NB4 (cell line): ENCODE data around the gene RPN1.

Source experiments
- POLR2A ChIP-seq: IDR thresholded peaks from 2 replicates; pipeline ENCODE4 v1.6.1; 2011; ENCODE audit warnings: mild to moderate bottlenecking; ENCODE audit not compliant: insufficient read length; ENCODE audit errors: extremely low read depth
- TF ChIP-seq, protein P1 (sequence below): IDR thresholded peaks from one replicate; pipeline ENCODE4 v1.5.1; 2012; ENCODE audit warnings: low read depth, low read length

DNA sequence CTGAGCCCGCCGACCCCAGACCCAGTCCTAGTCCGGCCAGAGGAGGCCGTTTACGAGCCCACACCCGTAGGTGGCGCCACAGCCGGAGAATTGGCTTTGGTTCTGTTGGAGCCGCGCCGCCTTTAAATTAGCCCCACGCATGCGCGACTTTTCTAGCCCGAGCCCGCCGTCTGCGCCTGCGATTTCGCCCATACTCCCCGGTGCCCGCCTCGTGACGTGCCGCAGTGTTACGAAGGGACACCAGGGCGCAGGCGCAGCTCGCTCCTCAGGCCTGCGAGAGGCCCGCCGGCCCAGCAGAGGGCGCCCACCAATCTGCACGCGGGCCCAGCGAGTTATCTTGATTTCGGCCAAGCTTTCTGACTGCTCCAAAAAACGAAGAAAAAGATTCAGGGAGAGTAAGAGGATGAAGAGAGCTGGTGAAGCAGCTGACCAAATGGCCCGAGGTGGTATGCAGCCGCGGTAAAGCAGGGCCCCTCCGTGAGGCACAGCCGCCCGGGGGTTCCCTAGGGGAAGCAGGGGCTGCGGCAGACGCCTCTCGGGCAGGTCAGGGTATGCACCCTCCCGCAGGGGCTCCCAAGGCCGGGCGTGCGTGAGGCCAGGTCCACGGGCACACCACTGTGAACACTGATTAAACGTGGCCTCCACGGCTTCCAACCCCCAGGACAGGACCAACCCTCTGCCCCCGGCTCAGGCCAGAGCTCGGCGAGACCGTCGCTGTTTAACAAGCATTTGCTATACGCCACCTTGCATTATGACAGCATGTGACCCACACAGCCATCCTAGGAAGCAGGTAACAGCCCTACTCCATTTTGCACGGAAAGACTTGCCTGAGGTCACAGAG, 32.8 kb downstream of the RPN1 start:
- TF ChIP-seq, protein P1, sequence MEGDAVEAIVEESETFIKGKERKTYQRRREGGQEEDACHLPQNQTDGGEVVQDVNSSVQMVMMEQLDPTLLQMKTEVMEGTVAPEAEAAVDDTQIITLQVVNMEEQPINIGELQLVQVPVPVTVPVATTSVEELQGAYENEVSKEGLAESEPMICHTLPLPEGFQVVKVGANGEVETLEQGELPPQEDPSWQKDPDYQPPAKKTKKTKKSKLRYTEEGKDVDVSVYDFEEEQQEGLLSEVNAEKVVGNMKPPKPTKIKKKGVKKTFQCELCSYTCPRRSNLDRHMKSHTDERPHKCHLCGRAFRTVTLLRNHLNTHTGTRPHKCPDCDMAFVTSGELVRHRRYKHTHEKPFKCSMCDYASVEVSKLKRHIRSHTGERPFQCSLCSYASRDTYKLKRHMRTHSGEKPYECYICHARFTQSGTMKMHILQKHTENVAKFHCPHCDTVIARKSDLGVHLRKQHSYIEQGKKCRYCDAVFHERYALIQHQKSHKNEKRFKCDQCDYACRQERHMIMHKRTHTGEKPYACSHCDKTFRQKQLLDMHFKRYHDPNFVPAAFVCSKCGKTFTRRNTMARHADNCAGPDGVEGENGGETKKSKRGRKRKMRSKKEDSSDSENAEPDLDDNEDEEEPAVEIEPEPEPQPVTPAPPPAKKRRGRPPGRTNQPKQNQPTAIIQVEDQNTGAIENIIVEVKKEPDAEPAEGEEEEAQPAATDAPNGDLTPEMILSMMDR: peak; percentile 52
- peak; percentile 21 for TF ChIP-seq POLR2A
